GM21528 (cell line): ENCODE data around the gene ANKK1.

Experiments
- ATAC-seq: cut with Tn5 transposase; IDR thresholded peaks from one replicate; pipeline ENCODE4 v1.9.1; 2021; ENCODE audit warnings: mild to moderate bottlenecking, moderate library complexity; ENCODE audit not compliant: unreplicated experiment, low FRiP score

The ANKK1 gene

GRCh38 chr11:113449743-113450142 is 62.2 kb downstream of the ANKK1 start:
- ATAC-seq = no peak
